ENCODE measurements around the gene BBS9.
"Not testable (repeated sequence)": the region's sequence is repeated elsewhere in the genome, so short reads cannot be mapped to it uniquely, and the experiment has no call there.

The BBS9 gene

DNA sequence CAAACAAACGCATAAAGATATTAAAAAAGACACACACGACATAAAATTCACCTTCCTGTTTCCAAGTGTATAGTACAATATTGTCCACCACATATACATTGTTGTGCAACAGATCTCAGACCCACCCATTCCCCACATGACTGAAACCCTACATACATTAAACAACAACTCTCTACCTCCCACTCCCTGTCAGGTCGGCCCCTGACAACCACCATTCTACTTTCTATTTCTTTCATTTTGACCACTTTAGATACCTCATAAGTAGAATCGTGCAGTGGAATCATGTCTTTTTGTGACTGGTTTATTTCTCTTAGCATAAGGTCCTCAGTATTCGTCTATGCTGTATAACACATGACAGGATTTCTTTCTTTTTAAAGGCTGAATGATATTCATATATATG, 320.5 kb downstream of the BBS9 start:
- DNase-seq = no peak

- no peak for DNase-seq
Measured at GRCh38 chr7:33452805-33453502, 323.6 kb downstream of the BBS9 start.

- no peak for DNase-seq
Measured at GRCh38 chr7:33457039-33457438, 327.7 kb downstream of the BBS9 start.

DNA sequence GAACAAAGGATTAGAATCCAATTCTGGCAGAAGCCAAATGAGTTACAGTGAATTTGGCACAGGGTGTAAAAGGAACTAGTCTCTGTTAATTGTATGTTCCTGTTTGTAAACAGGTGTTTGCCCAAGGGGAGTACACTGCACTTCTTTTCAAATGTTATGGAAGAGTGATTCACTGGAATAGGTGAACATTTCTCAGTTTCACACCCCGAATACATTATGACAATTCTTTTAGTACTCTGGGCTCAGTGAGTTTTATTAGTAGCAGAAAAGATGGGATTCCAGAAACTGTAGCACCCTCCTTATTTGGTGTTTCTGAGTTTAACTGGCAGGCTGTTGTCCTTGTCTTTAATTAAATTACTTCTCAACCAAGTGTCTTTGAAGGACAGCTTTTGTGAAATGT, 329.2 kb downstream of the BBS9 start:
- DNase-seq = no peak

DNA sequence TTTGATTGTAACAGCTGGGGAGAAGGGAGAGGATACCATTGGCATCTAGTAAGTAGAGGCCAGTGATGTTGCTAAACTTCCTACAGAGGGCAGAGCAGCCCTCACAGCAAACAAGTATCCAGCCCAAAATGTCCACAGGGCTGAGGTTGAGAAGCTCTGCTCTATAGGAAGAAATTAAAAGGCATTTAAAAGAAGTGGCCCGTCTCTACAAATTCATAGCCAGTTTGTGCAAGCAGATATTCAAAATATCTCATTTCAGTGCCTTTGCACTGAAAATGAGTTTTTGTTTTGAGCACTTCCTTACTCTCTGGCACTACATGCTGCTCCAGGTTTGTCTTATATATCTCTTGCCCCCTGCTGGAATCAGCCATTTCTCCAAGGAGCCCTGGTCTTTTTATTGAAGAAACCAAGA, 330.0 kb downstream of the BBS9 start:
- DNase-seq = no peak

GRCh38 chr7:33463131-33463530, 333.8 kb downstream of the BBS9 start:
- no peak for DNase-seq

DNA sequence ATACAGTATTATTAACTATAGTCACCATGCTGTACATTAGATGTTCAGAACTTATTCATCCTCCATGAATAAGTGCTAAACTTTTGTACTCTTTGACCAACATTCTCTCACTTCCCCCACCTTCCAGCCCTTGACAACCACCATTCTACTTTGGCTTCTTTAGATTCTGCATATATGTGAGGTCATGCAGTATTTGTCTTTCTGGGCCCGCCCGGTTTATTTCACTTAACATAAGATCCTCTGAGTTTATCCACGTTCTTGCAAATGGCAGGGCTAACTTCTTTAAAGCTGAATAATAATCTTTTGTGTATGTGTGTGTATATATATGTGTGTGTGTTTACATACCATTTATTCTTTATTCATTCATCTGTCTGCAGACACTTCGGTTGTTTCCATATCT, 336.8 kb downstream of the BBS9 start:
- no peak for DNase-seq

DNA sequence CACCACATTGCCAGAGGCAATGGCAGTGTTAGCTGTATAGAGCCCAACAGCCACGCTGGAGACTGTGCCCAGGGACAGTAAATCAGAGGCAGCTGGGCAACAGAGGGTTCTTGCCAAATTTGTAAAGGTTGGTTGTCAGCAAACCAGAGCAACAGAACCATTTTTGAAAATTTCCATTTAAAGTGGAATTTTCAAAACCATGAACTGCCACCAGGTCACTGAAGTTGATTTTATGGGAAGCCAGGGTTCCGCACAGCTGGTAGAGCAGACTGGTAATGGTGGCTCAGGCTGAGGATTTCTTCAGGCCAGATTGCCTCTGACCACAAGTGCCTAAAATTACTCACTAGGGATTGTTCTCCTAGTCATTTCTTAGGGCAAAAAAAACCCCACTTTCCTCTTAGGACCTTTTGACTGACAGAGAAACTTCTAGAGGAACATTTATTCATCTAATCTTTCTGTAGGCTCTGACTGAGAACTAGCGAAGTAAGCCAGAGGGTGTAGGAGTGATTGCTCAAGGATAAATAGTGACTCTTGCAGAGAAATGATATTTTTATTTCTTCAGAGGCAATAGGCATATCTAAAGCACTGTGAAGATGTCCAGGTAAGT, 342.4 kb downstream of the BBS9 start:
- DNase-seq = no peak

- no peak for DNase-seq
Measured at GRCh38 chr7:33472348-33473025, 343.1 kb downstream of the BBS9 start.

DNA sequence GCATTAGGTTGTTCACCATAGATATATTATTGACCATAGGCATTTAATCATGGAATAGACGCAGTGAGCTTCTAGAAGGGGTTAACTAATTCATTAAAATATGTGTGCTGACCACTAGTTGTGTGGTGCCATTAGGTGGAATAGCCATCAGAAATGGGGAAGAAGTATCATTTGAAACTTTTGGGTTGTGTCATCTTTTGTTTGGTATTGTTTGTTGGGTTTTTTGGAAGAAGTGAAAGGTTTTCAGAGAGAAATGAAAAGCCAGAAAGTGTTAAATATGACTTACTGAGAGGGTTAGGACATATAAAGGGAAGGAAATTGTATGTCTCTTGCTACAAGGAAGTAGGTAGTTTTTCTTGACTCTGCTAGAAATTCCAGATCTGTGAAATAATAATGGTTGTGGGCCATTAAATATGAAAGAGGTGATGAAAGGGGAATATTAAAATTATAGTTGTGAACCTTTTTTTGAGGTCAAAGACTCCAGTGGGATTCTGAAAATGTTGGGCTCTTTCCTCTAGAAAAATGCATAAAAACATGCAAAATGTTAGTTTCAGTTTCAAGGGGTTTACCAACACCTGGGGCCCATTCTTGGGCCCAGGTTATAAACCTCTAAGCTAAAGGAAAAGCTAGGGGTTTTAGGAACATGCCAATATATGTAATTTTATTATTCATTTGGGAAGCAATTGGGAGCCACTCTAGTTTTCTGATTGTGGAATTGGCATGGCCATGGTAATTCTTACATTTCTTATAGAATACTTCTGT, 348.5 kb downstream of the BBS9 start:
- DNase-seq = no peak

- not testable (repeated sequence) for DNase-seq
Measured at GRCh38 chr7:33484476-33484875, 355.1 kb downstream of the BBS9 start.

DNA sequence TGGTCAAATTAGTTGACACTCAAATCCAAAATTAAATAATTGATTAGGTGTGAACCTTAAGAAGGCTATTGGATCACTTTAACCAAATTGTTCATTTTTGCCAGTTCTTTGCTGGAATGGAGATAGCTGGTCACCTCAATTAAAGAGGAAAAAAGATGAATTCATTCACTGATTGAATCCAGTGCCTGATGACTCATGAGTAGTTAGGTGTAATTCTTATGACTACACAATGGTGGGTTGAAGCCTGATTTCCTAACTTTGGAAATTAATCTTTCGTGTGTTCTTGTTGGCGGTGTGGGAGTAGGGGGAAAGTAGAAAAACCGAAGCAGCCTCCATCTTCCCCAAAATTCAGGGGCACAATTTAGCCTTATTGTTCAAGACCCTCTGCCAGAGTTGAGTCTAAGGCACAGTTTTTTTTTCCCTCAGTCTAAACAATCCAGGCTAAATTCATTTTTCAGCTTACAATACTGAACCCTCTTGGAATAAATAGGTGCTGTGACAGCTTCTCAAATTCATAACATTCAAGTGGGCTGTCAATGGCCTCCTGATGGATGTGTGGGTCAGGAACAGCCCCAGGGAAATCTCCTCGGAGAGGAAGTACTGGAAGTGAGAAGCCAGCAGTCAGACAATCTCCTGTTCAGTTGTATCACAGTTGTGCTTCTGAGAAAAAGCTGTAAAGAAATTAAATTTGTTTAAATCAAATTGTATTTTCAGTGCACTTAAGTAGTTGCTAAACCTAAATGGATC, 356.6 kb downstream of the BBS9 start:
- DNase-seq = no peak

GRCh38 chr7:33486633-33487032, 357.3 kb downstream of the BBS9 start:
- no peak for DNase-seq

DNA sequence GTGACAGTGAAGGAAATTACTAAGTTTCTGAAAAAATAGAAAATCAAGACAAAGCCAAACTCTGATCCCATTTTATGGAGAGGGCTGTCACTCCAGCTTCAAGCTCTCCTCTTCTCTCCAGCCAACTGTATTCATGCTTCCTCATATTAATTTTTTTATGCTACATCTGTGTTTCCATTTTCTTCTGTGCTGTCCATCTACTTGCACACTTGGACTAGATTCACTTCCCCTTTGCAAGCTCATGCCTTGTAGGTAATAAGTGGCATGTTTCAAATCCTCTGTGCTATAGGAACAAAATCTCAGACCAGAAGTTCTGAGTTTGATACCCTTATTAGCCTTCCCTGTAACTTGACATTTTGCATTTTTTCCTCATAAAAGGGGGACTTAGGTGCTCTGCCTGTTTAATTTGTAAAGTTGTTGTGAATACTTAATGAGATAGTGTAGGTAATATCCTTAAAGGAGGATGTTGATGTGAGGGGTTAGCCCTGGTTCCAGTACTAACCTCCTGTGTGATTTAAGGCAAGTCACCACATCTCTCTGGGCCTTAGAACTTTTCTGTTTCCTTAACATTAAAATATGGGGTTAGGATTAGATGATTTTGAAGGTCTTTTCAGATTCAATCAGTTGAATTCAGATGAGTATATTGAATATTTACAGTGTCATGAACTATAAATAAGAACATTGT, 358.8 kb downstream of the BBS9 start:
- no peak for DNase-seq

DNA sequence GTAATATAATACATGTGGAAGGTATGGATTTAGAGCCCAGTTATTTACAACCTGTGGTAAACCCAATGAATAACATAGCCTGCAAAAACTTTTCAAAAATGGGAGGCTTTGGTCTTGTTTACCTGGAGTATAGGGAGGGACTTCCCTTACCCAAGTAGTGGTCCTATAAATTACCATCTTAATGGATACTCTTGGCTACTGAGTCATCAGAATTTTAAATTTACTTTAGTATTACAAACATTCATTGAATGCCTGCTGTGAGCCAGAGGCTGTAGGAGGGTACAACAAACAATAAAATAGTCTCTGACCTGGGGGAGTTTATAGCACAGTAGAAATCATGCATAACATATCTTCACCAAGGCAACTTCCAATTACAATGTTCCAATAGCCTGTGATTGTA, 365.1 kb downstream of the BBS9 start:
- no peak for DNase-seq

GRCh38 chr7:33495207-33495606, 365.8 kb downstream of the BBS9 start:
- no peak for DNase-seq

- DNase-seq = no peak
Measured at GRCh38 chr7:33497051-33497450, 367.7 kb downstream of the BBS9 start.

- no peak for DNase-seq
Measured at GRCh38 chr7:33500703-33501701, 371.6 kb downstream of the BBS9 start.

DNA sequence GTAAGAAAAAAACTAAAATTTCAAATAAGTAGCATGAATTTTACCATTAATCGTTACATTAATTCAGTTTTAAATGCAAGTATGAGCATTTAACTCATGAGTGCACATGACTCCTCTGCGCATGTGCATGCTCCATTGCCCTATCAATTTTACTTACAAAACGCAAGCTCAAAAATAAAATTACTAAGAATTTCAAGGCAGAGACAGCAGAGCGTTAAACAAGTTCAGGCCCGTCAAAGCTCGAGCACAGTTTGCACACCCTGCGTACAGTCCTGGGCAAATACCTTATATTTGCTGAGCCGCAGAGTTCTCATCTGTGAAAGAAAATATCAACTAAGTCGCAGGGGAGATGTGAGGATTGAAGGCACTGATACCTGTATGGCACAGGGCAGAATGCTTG, 373.6 kb downstream of the BBS9 start:
- DNase-seq = no peak

- no peak for DNase-seq
Measured at GRCh38 chr7:33503736-33504135, 374.4 kb downstream of the BBS9 start.

DNA sequence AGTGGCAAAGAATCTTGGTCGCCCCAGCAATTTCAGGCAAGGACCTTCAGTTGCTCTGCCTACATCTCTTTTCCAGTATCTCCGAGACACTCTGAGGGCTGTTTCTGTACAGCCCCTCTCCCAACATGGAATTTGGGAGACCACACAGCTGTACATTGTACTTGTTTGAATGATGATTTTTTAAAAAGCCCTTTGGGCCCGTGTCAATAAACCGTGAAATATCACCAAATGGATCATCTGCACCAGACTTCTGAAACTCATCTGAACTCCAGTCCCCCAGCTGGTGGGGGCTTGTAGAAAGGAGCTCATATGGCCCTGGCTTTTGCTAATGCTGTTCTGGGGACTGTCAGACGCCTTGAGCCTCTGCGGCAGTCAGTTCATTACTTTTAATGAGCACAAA, 374.9 kb downstream of the BBS9 start:
- no peak for DNase-seq
